ENCODE measurements around the gene LRRC36. TPM values are rescaled to one million over a fixed set of nuclear protein-coding genes. Genes with fewer than 3 reads are reported as not detected.

LRRC36 gene
- total RNA-seq, 4 donors from 2014 or later, result 0.17 TPM; not detected in 3

DNA sequence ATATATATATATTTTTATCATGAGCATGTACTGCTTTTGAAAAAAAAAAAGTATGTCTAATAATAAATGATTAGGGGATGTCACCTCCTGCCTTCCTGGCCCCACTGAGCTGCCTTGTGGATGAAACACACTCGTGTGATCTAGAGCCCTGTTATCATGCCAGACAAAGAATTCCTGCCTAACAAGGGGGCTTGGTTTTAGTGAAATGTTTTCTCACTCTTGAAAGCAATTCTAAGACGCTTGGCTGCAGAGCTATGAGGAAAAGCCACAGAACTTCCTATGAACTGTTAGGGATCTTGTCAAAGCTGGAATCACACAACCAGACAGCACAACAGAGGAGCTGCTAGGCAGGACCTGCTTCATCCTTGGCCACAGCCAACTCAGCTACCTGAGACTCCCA, 85.7 kb downstream of the LRRC36 start:
- TF ChIP-seq, protein P1, sequence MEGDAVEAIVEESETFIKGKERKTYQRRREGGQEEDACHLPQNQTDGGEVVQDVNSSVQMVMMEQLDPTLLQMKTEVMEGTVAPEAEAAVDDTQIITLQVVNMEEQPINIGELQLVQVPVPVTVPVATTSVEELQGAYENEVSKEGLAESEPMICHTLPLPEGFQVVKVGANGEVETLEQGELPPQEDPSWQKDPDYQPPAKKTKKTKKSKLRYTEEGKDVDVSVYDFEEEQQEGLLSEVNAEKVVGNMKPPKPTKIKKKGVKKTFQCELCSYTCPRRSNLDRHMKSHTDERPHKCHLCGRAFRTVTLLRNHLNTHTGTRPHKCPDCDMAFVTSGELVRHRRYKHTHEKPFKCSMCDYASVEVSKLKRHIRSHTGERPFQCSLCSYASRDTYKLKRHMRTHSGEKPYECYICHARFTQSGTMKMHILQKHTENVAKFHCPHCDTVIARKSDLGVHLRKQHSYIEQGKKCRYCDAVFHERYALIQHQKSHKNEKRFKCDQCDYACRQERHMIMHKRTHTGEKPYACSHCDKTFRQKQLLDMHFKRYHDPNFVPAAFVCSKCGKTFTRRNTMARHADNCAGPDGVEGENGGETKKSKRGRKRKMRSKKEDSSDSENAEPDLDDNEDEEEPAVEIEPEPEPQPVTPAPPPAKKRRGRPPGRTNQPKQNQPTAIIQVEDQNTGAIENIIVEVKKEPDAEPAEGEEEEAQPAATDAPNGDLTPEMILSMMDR (IDR thresholded peaks at IDR 0.05; ENCODE audit: low read depth), result no peak

DNA sequence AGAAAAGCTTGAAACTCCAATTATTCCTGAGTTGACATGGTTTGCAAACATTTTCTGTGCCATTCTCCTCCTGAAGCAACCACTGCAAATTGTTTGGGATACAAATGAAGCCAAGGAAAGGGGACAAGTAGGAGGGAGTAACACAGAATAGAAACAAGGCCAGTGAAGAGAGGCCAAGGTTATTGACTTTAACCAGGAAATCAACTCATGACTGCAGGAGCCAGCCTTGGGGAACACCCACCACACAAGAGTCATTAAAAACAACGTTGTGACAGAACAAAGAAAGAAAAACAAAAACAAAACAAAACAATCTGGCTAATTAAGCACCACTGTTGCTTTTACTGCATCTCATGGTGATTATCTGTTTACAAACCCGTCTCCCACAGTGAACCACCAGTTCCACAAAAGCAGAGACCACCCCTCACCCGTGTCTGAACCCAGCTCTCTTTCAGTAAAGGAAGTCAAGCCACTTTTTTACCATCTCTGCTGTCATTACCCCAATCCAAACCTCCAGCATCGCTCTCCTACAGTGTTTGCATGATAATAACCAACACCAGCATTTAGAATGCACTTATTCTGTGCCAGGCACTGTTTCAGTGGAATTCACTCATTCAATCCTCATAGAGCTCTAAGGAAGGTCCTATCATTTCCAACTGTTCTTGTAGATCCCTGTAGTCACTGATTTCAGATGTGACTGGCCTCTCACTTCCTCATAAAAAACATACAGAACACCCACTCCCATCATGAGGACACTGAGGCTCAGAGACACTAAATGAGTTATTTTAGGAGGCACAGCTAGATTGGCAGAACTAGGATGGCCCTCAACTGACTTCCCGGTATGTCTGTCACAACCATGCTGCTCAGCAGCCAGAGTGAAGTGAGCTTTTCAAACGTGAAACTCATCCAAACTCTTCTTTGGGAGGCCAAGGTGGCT, 87.6 kb downstream of the LRRC36 start:
- TF ChIP-seq, protein P1 (IDR thresholded peaks at IDR 0.05; ENCODE audit: low read depth), result no peak

DNA sequence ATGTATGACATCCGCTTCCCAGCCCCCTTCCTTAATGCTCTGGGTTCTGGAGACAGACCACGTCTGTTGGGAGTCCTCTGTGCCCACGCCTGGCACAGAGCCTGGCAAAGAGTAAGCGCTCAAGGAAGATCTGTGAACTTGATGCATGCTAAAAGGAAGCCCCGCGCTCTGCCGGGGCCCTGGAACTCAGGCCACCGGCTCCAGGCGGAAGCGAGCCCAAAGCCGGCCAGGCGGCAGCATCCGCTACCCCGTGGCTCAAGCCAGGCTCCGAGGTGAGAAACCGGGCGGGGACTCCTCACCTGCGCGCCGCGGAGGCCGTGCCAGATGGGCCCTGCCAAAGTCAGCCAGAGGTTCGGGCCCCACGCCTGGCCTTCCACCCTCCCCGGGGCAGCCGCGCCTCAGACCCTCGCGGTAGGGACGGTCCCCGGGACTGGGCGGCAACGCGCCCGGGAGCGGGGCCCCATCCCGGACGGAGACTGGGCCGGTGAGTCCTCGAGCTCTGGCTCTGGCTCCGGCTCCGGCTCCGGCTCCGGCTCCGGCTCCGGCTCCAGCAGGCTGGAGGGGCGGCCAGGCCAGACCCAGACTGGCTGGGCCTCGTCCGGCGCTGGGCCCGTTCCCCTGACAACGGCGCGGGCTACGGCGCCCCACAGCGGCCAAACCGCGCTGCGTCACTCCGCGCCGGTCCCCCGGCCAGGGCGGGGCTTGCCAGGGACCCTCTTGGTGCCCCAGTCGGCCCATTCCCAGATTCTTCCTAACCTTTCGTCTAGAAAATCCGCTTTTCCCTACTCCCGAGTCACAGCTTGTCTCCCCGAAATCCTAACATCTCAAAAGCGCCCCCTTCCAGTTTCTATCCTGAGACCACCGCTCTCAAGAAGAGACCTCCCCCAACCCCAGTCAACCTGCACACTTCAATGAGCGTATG, 89.5 kb downstream of the LRRC36 start, which contains the start of gene ZDHHC1:
ZDHHC1 (minus strand) TSS at position 606 of the 922 bp plus-strand sequence. CDS start 8,702 bp downstream, outside the sequence.
- TF ChIP-seq, protein P1 (IDR thresholded peaks at IDR 0.05; ENCODE audit: low read depth), result no peak

DNA sequence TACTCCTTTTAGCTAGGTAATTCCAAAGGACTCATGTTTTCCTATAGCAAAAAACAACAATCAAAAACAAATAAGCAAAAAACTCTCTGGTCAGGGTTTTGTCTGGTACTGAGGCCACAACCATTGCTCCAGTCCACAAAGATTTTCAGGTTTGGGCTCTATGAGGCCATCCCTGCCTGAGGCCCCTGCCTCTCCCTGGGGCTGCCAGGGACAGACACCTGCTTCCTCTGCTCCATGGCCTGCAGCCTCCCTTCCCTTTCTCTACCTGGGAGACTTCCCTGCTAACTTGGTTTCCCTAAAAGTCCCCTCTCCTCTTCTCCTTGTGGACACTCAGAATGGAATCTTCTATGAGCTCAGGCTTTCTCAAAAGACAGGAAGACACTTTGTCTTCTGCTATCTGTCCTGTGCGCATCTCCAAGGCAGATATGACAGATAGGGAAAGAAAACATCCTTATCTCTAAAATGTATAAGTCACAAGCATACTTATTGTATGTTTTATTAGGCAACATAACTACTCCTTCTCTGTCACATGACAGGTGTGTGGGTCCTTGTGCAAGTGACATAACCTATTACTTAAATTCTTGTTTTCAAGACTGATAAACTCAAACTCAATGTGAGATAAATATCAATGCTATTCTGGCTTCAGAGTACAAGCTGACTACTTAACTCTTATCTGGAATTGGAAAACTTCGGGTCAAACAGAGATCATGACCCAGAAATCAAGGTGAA, 90.9 kb downstream of the LRRC36 start:
- TF ChIP-seq, protein P1 (IDR thresholded peaks at IDR 0.05; ENCODE audit: low read depth), result no peak

DNA sequence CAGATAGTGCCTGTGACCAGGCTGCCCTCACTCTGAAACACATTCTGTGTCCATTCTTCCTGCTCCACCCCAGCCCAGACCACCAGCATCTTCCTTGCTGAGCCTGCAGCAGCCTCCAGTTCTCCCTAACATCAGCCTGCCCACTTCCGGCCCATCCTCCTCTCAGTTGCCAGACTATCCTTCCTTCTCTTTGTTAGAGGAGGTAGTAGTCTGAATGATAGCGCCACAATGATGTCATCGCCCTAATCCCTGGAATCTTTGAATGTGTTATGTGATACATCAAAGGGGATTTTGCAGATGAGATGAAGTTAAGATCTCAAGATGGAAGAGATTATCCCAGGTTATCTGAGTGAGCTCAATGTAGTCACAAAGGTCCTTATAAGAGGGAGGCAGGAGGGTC, 92.9 kb downstream of the LRRC36 start:
- TF ChIP-seq, protein P1 (IDR thresholded peaks at IDR 0.05; ENCODE audit: low read depth), result no peak

DNA sequence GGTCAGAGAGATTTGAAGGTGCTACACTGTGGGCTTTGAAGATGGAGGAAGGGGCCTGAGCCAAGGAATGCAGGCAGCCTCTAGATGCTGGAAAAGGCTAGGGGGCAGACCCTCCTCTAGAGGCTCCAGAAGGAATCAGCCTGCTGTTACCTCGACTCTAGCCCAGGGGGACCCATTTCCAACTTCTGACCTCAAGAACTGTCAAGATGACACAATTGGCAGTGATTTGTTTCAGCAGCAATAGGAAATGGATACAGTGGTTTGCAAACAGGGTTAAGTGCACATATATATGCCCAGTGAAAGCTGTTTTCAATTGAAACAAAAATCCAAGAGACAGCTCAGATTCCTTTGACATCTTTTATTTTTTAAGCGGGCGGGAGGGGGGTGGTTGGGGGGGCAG, 93.3 kb downstream of the LRRC36 start:
- TF ChIP-seq, protein P1 (IDR thresholded peaks at IDR 0.05; ENCODE audit: low read depth), result no peak
